ENCODE data around the gene PMPCA.

The PMPCA gene

GRCh38 chr9:136396219-136396515 is 14.3 kb upstream of the PMPCA start:
- Histone ChIP-seq H3F3A (ENCODE audit: insufficient read depth, low read length) (no peaks in the 10 kb centered on the region), H3K9me2 (ENCODE audit: low read depth, low read length) (no peaks in the 10 kb centered on the region), H3K79me2 (ENCODE audit: insufficient read depth, low read length) (peaks cover 18% of the 10 kb centered on the region), H3K27me3 (ENCODE audit: insufficient read depth, low read length) (no peaks in the 10 kb centered on the region), H3K36me3 (ENCODE audit: insufficient read depth, low read length) (peaks cover 72% of the 10 kb centered on the region), H3K4me3 (ENCODE audit: low read depth, low read length, poor library complexity, severe bottlenecking) (no peak overlapping the region), H2AFZ (ENCODE audit: low read length) (no peak overlapping the region), H3K9me3 (ENCODE audit: low read length) (no peaks in the 10 kb centered on the region), H3K4me1 (ENCODE audit: insufficient read depth, low read length, severe bottlenecking) (peaks cover 20% of the 10 kb centered on the region), H3K9ac (ENCODE audit: low read length) (no peak overlapping the region), H3K27ac (ENCODE audit: low read depth, low read length, poor library complexity, severe bottlenecking) (no peak overlapping the region), H3K4me2 (ENCODE audit: low read length) (no peak overlapping the region), H4K20me1 (ENCODE audit: insufficient read depth, low read length) (no peaks in the 10 kb centered on the region)
- TF ChIP-seq CTCF (IDR thresholded peaks at IDR 0.05; ENCODE audit: low read length) (no peak), EZH2 (IDR thresholded peaks at IDR 0.05; ENCODE audit: borderline replicate concordance, low read length) (no peak)

DNA sequence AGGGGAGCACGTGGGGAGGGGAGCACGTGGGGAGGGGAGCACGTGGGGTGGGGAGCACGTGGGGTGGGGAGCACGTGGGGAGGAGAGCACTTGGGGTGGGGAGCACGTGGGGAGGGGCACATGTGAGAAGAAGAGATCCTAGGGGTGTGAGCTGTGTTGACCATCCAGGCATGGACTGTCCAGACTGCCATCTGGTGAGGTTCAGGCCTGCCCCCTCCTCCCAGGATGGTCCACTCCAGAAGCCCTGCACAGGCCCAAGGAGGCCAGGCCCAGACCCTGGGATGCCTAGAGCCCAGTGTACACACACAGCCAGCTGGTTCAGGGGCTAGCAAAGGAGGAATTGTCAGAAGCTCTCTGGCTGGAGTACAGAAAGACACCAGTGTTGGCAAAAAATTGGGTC is 12.8 kb upstream of the PMPCA start:
- no peak overlapping the region for H2AFZ ChIP-seq (ENCODE audit: low read length)
- TF ChIP-seq CTCF (IDR thresholded peaks at IDR 0.05; ENCODE audit: low read length), result no peak
- no peak for TF ChIP-seq EZH2 (IDR thresholded peaks at IDR 0.05; ENCODE audit: borderline replicate concordance, low read length)
- H3K27ac ChIP-seq (ENCODE audit: low read depth, low read length, poor library complexity, severe bottlenecking), result no peak overlapping the region
- no peak overlapping the region for H3K4me3 ChIP-seq (ENCODE audit: low read depth, low read length, poor library complexity, severe bottlenecking)
- no peaks in the 10 kb centered on the region for H3K27me3 ChIP-seq (ENCODE audit: insufficient read depth, low read length)
- H3K4me2 ChIP-seq (ENCODE audit: low read length), result no peak overlapping the region
- peaks cover 72% of the 10 kb centered on the region for H3K36me3 ChIP-seq (ENCODE audit: insufficient read depth, low read length)
- H3K79me2 ChIP-seq (ENCODE audit: insufficient read depth, low read length), result peaks cover 18% of the 10 kb centered on the region
- no peaks in the 10 kb centered on the region for H3K9me3 ChIP-seq (ENCODE audit: low read length)
- no peaks in the 10 kb centered on the region for H4K20me1 ChIP-seq (ENCODE audit: insufficient read depth, low read length)
- H3F3A ChIP-seq (ENCODE audit: insufficient read depth, low read length), result no peaks in the 10 kb centered on the region
- no peak overlapping the region for H3K9ac ChIP-seq (ENCODE audit: low read length)
- peaks cover 20% of the 10 kb centered on the region for H3K4me1 ChIP-seq (ENCODE audit: insufficient read depth, low read length, severe bottlenecking)
- no peaks in the 10 kb centered on the region for H3K9me2 ChIP-seq (ENCODE audit: low read depth, low read length)

- peak overlapping the region; percentile 96; the same call in 1 of the 2 replicates for H3K9ac ChIP-seq (ENCODE audit: low read length)
- peak overlapping the region; percentile 99 for H3K4me3 ChIP-seq (ENCODE audit: low read depth, low read length, poor library complexity, severe bottlenecking)
- H3K27me3 ChIP-seq (ENCODE audit: insufficient read depth, low read length), result no peaks in the 10 kb centered on the region
- no peaks in the 10 kb centered on the region for H4K20me1 ChIP-seq (ENCODE audit: insufficient read depth, low read length)
- H3K27ac ChIP-seq (ENCODE audit: low read depth, low read length, poor library complexity, severe bottlenecking), result no peak overlapping the region
- no peaks in the 10 kb centered on the region for H3F3A ChIP-seq (ENCODE audit: insufficient read depth, low read length)
- H3K4me1 ChIP-seq (ENCODE audit: insufficient read depth, low read length, severe bottlenecking), result peaks cover 20% of the 10 kb centered on the region
- H3K9me3 ChIP-seq (ENCODE audit: low read length), result no peaks in the 10 kb centered on the region
- H2AFZ ChIP-seq (ENCODE audit: low read length), result no peak overlapping the region
- TF ChIP-seq CTCF (IDR thresholded peaks at IDR 0.05; ENCODE audit: low read length), result no peak
- TF ChIP-seq EZH2 (IDR thresholded peaks at IDR 0.05; ENCODE audit: borderline replicate concordance, low read length), result no peak
- peak overlapping the region; percentile 99 for H3K4me2 ChIP-seq (ENCODE audit: low read length)
- peaks cover 67% of the 10 kb centered on the region for H3K36me3 ChIP-seq (ENCODE audit: insufficient read depth, low read length)
- H3K79me2 ChIP-seq (ENCODE audit: insufficient read depth, low read length), result peaks cover 18% of the 10 kb centered on the region
- no peaks in the 10 kb centered on the region for H3K9me2 ChIP-seq (ENCODE audit: low read depth, low read length)
These were observed 12.2 kb upstream of the PMPCA start for GRCh38 chr9:136398286-136398685.

All from OCI-LY1 (cell line).